ENCODE data around the gene POLA2.

GRCh38 chr11:65295571-65296341 is 34.0 kb downstream of the POLA2 start:
- TF ChIP-seq, protein P1, sequence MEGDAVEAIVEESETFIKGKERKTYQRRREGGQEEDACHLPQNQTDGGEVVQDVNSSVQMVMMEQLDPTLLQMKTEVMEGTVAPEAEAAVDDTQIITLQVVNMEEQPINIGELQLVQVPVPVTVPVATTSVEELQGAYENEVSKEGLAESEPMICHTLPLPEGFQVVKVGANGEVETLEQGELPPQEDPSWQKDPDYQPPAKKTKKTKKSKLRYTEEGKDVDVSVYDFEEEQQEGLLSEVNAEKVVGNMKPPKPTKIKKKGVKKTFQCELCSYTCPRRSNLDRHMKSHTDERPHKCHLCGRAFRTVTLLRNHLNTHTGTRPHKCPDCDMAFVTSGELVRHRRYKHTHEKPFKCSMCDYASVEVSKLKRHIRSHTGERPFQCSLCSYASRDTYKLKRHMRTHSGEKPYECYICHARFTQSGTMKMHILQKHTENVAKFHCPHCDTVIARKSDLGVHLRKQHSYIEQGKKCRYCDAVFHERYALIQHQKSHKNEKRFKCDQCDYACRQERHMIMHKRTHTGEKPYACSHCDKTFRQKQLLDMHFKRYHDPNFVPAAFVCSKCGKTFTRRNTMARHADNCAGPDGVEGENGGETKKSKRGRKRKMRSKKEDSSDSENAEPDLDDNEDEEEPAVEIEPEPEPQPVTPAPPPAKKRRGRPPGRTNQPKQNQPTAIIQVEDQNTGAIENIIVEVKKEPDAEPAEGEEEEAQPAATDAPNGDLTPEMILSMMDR (IDR thresholded peaks at IDR 0.05): no peak
- no peak for TF ChIP-seq POLR2A (IDR thresholded peaks at IDR 0.05)

Data from esophagus squamous epithelium (tissue), 4 donors.